B cell (primary cell): ENCODE measurements around the gene ZNF564.

Source experiments
- CTCF ChIP-seq: fragments of 200-600 bp; IDR thresholded peaks from one replicate; pipeline ENCODE4 v1.8.0; 2022; ENCODE audit warnings: antibody characterized with exemption, mild to moderate bottlenecking
- EZH2 ChIP-seq: IDR thresholded peaks from 2 replicates; pipeline ENCODE4 v1.6.1; 2012; ENCODE audit warnings: borderline replicate concordance, low read depth, mild to moderate bottlenecking, moderate library complexity, low read length; ENCODE audit not compliant: insufficient read depth, poor library complexity, severe bottlenecking

DNA sequence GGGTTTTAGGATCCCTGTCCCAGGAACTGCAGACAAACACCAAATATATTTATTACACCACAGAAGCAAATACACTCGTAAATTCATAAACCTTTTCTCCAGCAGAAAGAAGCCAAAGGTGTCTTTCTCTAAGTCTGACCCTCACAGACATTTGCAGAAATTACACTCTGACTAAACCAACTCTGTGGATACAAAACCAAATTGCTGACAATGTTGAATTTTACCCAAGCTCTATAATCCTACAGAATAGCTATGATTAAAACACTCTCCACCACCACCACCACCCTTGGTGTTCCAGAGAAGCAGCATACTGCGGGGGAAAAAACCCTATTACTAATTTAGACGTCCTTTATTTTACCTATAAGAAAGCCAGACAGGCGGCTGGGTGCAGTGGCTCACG, 5.2 kb downstream of the ZNF564 start:
- TF ChIP-seq CTCF (no peak), EZH2 (no peak)
